GM12864 (cell line): ENCODE data around the gene FNDC8.
A peak's percentile ranks its signal among the peaks of the same experiment; 100 is the strongest.

ENCODE experiments used
- DNase-seq: peaks from one replicate; pipeline ENCODE4 v3.0.0-alpha.2; 2011; ENCODE audit warnings: low read depth
- H3K4me3 ChIP-seq: 2 replicates; pipeline ENCODE4 v1.5.1; 2011; ENCODE audit warnings: mild to moderate bottlenecking, low read depth, low read length, control low read depth
- TF ChIP-seq, protein P1 (sequence below): IDR thresholded peaks from 2 replicates; pipeline ENCODE4 v1.5.1; 2011; ENCODE audit warnings: low read depth, mild to moderate bottlenecking, moderate library complexity, low read length, control low read depth, inconsistent platforms; ENCODE audit errors: missing control alignments

Gene FNDC8

GRCh38 chr17:35130392-35130791 lies 9.0 kb downstream of the FNDC8 start:
- TF ChIP-seq, protein P1, sequence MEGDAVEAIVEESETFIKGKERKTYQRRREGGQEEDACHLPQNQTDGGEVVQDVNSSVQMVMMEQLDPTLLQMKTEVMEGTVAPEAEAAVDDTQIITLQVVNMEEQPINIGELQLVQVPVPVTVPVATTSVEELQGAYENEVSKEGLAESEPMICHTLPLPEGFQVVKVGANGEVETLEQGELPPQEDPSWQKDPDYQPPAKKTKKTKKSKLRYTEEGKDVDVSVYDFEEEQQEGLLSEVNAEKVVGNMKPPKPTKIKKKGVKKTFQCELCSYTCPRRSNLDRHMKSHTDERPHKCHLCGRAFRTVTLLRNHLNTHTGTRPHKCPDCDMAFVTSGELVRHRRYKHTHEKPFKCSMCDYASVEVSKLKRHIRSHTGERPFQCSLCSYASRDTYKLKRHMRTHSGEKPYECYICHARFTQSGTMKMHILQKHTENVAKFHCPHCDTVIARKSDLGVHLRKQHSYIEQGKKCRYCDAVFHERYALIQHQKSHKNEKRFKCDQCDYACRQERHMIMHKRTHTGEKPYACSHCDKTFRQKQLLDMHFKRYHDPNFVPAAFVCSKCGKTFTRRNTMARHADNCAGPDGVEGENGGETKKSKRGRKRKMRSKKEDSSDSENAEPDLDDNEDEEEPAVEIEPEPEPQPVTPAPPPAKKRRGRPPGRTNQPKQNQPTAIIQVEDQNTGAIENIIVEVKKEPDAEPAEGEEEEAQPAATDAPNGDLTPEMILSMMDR, result no peak
- DNase-seq, result no peak
- no peak overlapping the region for H3K4me3 ChIP-seq

DNA sequence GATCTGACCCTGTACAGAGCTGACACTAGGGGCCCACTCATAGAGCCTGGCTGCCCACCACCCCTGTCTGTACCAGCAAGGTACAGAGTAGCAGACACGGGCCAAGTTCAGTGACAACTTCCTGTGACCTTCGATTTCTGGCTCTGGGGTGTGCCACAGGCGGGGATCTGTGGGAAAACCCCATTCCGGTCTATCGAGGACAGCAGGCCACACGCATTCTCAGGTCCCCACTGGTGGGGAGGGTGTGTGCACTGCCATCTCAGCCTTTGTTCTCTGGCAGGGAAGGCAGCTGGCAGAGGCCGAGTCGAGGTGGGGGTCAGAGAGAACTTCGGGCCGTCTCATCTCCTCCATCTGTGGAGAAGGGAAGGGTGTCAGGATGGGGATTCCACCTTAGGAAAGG lies 10.7 kb downstream of the FNDC8 start:
- DNase-seq, result no peak
- TF ChIP-seq, protein P1, result no peak
- H3K4me3 ChIP-seq, result no peak overlapping the region

DNA sequence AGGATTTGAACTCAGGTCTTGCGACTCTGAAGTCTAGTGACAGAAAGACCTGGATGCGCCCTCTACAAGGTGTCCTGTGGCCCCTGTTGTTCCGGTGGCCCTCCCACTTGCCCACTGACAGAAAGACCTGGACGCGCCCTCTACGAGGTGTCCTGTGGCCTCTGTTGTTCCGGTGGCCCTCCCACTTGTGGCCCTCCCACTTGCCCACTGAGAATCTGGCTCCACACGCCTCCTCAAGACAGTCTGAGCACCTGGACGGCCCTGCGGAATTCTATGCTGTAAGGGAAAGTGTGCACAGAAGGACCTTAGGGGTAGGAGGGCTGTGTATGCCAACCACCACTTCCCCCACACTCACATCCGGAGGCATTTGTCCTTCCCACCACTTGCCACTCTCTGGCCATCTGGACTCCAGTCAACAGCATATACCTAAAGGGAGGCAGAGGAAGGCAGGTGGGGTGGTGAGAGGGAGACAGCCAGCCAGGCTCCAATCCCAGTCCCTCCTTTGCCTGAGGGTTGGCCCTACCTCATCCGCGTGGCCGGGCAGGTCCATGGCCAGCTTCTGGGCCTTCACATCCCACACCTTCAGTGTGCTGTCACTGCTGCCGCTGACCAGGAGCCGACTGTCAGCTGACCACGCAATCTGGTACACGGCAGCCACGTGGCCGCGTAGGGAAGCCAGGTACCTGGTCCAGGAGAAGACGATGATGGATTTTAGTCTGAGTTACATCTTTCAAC lies 11.6 kb downstream of the FNDC8 start:
- no peak overlapping the region for H3K4me3 ChIP-seq
- no peak for DNase-seq
- TF ChIP-seq, protein P1, result no peak

DNA sequence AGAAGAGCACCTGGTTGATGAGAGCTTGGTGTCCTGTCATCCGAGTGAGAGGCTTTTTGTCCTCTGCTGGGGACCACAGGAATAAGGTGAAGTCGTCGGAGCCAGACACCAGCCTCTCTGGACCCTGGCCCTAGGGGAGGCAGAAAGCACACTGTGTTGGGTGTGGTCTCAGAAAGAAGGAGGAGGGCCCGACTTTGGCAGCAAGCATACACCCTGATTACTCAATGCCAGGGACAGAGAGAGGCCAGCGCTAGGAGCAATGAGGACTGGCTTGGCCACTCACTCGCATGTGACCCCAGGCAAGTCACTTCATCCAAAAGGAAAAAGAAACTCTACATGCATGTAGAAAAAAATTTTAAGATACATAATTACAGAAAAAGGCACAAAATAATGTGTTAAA lies 13.9 kb downstream of the FNDC8 start:
- no peak overlapping the region for H3K4me3 ChIP-seq
- TF ChIP-seq, protein P1, result no peak
- no peak for DNase-seq

GRCh38 chr17:35138218-35138617 lies 16.8 kb downstream of the FNDC8 start:
- no peak for DNase-seq
- TF ChIP-seq, protein P1, result no peak
- H3K4me3 ChIP-seq, result no peak overlapping the region

DNA sequence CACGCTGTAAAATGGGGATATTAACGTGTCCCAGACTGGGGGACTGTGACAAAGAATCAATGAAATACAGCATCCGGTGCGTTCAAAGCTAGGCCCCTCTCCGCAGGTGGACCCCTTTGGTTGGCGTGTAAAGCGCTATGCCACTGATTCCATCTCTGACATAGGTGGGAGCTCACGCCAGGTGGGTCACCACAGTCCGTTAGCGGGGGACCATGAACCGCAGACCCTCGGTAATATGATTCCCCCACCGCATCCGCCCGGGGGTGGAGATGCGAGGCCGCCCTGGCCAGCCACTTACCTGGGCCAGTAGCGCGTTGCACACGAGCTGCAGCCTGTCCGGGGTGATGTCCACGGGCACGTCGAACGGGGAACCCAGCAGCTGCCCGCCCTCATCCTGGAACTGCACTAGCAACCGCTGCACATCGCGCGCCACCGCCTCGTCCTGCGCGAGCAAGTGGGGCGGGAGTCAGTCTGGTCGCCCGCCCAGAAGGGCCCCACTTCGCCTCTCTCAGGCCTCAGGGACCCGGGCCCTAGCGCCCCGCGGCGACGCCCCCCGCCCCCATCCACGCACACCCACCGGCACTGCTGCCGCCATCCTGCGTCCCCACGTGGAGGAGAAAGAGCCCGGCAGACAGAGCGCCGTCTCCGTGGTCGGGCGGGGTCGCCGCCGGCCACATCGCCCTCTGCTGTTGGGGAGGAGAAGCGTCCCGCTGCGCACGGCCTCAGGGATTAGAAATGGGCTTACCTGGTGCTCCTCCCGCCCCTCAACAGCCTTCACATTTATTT lies 20.5 kb downstream of the FNDC8 start, which contains the start of gene NLE1:
Gene NLE1, minus strand, starts transcription at position 623 of the 786 bp plus-strand sequence. Its CDS starts 28 bp downstream, at position 595.
- TF ChIP-seq, protein P1, result peak; percentile 92
- H3K4me3 ChIP-seq, result peak within 1 kb of the TSS; percentile 72
- peak; percentile 53 for DNase-seq
